ENCODE data around the gene HLCS.

Gene HLCS

DNA sequence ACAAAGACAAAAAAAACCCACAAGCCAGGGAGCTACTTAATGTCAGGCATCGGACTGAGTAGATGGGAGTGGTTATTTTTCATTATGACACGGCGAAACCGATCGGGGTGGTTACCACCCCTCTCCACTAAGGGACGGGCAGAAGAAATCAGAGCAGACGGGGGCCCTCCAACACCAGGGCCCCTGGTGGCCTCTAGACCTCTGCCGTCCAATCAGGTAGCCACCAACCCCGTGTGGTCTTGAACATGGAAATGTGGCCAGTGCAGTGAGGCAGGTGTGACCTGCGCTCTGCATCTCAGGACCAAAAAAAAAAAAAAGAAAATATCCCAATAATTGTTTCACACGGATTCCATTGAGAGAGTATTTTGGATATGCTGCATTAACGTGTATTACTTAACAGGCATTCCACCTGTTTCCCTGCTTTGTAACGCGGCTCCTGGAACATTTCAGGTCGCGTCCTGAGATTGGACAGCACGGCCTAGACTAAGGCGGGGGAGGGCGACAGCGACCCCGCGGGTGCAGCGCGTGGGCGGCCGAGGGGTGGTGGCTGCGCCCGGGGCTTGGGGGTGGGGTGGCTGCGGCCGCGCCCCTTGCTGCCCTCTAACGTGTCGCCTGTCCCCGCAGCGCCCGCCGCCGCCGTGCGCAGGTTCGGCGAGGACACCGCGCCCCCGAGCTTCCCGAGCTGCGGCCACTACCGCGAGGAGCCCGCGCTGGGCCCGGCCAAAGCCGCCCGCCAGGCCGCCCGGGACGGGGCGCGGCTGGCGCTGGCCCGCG, 219.2 kb downstream of the HLCS start:
- DNase-seq (ENCODE audit: low read depth, low spot score) = no peak

DNA sequence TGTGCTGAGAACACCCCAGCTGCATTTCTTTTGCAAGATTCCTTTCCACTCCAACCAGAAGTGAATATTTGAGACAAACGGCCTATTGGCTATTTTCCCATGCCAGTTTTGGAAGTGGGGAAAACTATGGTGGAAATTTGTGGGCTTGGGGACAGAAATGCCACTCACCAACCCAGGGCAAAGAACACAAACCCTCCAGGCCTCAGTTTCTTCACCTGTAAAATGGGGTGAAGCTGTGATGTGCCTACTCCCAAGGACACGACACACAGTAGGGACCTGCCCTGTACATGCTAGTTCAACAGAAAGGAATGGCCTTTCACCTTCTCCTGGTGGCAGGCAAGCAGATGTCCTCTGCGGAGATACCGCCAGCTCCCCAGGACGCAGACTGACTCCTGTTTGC, 221.0 kb downstream of the HLCS start:
- DNase-seq (ENCODE audit: low read depth, low spot score) = no peak

DNA sequence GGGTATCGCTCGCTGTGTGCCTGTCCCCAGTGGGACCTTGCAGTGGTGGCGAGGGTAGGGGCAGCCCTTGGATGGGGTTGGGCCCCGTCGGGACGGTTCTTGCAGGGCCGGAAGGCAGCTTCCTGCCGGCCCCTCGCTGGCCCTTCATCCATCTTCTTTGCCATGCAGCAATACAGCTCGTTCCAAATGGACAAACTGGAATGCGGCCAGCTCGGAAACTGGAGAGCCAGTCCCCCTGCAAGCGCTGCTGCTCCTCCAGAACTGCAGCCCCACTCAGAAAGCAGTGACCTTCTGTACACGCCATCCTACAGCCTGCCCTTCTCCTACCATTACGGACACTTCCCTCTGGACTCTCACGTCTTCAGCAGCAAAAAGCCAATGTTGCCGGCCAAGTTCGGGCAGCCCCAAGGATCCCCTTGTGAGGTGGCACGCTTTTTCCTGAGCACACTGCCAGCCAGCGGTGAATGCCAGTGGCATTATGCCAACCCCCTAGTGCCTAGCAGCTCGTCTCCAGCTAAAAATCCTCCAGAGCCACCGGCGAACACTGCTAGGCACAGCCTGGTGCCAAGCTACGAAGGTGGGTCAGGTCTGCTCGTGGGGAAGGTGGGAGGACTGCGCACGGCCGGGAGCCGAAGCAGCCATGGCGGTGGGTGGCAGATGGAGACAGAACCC, 221.8 kb downstream of the HLCS start:
- no peak for DNase-seq (ENCODE audit: low read depth, low spot score)

DNA sequence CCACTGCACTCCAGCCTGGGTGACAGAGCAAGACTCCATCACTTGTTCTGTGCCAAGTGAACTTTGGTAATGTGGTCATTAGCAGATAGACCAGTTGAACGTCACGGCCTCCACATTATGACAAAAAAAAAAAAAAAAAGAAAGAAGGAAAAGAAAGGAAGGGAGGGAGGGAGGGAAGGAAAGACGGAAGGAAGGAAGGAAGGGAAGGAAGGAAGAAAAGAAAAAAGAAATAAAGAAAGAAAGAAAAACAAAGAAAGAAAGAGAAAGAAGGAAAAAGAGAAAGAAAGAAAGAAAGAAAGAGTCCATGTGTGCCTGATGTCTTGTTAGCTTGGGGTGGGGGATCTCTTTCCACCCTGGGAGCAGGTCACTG, 222.3 kb downstream of the HLCS start:
- DNase-seq (ENCODE audit: low read depth, low spot score) = no peak

DNA sequence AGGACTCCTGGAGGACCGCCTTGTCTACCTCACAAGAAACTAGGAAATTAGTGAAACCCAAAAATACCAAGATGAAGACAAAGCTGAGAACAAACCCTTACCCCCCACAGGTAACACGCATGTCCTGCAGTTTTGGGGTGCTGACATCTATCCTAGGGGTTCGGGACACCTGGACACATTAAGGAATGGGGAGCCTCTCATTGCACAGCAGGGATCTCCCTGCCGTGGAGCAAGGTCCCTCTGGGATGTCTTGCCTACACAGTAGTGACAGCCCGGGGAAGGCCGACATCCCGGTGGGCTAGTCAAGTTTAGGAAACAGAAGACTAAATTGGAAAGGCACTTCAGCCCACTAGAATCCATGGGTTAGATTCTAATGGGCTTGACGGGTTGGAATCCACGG, 223.0 kb downstream of the HLCS start:
- no peak for DNase-seq (ENCODE audit: low read depth, low spot score)

DNA sequence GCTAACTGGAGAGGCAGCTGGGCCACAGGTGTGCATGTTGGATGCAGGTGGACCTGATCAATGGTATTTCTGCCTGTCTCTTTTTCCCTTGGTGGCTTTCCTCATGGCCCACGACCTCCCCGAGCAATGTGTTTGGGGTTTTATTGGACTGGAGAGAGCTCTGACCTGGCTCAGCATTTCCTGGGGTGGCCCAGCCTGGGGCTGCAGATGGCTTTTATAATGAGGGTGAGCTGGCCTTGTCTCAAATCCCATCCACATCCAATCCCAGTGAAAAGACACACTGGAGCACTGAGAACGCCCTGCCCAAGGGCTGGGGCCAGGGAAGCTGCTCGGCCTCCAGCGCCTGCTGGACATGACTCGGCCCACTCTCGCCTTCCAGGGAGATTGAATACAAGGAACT, 223.5 kb downstream of the HLCS start:
- no peak for DNase-seq (ENCODE audit: low read depth, low spot score)

DNA sequence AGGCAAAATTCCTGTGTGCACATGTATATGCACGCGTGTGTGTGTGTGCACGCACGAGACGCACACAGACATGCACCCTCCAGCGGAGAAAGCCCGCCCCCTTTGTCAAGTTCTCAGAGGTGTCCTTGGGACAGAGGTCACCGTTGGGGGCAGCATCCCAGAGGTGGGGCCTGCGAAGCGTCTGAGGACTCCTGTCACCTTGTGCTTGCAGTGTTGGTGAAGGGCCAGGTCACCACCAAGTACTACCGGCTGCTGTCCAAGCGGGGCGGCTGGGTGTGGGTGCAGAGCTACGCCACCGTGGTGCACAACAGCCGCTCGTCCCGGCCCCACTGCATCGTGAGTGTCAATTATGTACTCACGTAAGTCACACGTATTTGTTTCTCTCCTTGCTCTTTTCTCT, 225.0 kb downstream of the HLCS start:
- no peak for DNase-seq (ENCODE audit: low read depth, low spot score)

DNA sequence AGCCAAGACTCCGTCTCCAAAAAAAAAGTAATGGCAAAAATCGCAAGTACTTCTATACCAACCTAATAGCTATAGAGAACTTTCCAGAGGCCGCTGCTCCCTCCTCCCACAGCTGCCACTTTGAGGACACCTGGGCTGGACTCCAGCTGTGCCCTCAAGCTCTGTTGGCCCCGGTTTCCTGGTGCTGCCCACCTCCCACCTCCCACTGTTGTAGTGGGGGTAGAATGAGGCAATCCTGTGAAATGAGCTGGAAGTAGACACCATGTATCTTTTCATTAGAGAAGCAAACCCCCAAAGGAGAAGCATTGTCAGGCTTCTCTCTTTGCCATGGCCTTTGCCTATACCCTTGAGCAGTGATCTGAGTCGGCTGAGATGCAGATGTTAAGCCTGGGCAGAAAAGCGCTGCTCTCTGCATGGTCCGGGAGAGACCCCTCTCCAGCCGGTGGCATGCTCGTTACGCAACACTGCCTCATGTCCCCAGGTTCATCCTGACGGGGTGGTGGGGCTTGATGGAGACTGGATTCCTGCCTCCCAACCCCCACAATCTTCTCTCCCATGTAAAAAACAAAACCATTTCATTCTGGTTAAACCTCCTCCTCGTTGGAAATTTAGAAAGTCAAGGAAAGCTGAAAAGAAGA, 227.9 kb downstream of the HLCS start:
- DNase-seq (ENCODE audit: low read depth, low spot score) = no peak

DNA sequence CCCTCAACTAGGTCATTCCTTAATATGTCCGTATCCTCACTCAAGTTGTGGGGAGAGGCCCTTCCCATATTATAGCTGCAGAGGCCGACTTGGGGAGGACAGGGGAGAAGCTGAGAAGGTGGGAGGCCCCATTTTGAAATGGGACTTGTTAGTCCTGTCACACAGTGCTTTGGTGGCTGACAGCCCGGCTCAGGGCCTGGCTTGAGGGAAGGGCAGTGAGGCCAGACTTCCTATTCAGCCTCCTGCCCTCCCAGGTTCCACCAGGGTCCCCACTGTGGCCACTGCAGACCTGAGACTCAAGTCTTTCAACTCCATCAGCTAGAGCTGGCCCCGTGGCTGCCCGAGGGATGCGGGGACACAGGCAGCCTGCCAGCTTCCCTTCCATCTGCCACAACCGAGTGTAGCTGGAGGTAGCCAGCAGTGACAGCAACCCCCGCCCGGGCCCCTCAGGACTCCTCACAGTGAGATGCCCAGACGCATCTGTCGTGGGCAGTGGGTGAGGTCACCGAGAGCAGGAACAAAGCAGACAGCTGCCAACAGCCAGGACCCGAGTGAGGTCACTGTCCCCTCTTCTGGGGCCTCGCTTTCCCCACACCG, 230.6 kb downstream of the HLCS start:
- no peak for DNase-seq (ENCODE audit: low read depth, low spot score)

DNA sequence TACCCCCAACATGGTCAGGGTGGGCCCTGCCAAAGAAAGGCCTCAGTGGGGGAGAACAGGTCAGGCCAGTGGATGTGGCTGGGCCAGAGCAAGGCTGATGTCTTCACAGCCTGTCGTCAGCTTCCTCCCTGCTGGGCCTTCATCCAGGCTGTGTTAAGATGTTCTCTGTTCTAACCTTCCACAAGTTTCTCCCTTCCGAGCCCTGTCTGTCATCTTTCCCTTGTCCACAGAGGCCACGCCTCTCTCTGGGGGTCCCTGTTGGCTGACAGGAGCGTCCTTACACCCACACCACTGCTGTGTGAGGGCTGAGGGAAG, 231.3 kb downstream of the HLCS start:
- DNase-seq (ENCODE audit: low read depth, low spot score) = no peak

DNA sequence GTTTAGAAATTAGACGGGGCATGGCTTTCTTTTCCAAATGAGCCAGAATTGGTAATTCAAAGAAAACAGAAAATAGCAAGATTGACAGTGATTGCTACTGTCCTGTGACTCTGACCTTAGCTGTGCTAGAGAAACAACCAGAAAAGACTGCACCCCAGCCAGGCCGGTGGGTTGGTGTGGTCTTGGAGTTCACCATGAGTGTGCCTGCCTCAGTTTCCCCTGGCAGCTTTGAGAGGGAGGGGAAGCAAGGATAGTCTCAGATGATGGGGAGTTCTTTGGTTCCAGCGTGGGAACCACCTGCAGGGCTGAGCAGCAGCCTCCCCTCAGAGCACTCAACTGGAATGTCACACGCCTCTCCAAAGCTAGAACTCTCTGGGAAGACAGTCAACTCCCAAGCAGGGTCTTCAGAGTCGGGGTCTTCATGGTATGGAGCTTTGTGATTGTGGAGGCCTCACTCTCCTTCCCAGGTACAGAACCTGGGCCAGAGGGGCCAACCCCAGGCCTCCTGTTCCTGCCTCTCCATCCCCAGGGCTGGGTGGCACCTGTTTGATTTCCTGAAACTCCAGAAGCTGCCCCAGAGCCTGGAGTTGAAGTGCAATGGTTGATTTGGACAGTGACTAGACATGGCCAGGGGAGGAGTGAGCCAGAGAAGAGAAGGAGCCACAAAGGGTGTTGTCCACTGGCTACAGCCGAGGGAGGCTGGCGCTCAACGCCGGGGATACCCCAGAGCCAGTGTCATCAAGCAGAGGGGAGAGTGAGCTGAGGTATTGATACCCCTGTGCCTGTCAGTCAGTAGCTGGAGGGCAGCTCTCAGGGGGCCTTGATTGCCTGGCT, 231.9 kb downstream of the HLCS start:
- DNase-seq (ENCODE audit: low read depth, low spot score) = no peak

DNA sequence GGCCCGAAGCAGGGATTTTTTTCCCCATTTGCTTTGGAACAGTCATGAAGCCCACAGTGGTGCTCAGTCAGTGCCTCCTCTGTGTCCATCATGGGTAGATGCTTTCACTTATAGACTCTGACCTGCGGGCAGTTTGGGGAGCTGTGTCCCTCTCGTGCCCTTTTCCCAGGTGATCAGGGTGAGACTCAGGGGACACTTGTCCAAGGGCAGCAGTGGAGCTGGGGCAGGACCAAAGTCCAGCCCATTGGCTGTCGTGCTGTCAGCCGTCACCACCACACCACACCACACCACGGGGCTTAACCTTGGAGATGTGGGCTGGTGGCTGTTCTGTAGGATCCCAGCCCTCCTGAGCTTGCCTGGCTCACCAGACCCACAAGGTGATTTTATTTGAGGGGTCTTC, 232.6 kb downstream of the HLCS start:
- DNase-seq (ENCODE audit: low read depth, low spot score) = no peak

DNA sequence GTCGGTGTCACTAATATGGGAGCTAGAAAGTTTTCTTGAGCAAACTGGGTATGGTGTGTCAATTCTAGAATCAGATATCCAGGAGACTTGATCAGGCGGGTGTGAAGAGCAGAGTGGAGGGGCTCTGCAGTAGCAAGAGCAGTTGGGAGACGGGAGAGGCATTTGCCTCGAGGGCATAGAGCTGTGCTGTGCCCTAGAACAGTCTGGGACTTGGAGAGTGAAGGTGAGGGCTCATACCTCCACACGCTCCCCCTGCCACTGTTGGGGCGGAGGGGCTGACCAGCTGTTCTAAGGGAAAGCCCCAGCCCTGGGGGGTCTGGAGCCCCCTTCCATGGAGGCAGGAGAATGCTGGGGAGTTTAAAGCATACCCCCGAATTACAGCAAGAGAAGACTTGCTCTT, 233.7 kb downstream of the HLCS start:
- DNase-seq (ENCODE audit: low read depth, low spot score) = no peak

DNA sequence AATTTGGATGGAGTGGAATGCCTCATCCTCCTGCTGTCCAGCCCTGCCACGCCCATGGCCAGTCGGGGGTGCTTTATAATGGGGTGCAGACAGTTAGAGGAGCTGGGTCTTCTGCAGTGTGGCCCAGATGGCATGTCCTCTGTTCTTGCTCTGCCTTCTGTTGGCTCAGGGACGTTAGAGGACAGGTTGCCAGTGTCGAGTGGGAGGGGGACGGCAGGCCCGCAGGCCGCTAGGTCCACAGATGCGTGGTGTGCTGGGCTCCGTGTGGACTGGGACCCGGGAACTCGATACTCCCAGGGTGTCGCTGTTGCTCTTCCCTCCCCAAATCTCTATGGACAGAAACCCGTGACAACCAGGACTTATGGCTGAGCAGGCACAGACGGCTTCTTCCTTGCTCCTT, 234.3 kb downstream of the HLCS start:
- no peak for DNase-seq (ENCODE audit: low read depth, low spot score)

DNA sequence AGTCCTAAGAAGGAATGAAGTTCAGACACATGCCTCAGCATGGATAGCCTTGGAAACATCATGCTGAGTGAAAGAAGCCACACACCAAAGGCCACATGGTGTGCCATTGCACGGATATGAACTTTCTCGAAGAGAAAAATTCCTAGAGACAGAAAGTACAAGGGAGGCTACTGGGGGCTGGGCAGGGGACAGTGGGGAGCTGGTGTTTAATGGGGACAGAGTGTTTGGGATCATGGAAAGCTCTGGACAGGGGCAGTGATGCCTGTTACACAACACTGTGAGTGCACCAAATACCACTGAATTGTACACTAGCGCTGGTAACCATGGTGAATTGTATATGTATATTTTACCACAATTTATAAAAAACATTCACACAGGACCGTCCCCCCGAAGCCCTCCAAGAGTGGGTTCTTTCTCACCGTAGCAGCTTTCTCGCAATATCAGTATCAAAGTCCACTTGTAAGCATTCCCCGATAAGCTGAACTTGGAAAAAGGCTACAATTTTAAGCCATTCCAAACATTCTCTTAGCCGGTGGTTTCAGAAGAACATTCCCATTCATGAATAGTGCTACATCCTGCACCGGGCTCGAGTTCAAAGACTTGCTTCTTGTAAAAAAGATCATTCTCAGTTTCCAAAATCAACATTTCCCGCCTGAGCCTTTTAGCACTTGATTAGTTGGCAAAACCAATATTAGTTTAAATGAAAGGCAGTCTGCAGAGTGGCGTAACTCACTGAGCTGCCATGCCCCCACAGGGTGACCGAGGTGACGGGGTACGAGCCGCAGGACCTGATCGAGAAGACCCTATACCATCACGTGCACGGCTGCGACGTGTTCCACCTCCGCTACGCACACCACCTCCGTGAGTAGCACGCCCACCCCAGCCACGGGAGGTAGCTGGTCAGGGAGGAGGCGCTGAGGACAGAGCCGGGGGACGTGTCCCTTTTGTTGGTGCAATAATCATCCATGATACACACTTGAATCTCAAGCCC, 235.9 kb downstream of the HLCS start:
- no peak for DNase-seq (ENCODE audit: low read depth, low spot score)

DNA sequence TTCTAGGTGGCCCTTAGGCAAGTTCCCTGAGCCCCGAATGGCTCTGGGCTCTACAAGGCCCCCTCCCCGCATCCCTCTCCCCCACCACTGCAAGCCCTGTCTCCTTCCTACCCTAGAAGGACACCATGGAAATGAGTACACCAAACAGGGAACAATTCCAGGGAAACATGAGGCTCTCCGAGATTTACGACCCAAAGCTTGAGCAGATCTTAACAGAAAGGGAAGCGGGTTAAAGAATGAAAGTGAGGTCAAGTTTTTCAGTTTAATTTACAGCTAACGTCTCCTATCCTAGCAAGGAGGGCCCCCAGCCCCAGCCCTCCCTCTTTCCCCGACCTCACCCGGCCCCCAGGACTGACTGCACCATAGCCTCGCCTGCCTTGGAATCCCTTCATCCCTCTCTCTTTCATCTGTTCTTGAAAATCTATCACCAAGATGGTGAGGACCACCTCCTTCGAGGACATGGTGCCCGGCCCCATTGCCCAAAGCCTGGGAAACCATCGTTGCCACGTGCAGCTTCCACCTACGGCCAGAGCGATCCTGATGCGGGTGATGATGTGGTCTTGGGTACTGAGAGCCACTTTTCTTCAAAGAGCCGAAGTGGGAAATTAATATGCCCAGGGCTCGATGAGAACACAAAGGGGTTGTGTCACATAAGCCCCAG, 237.0 kb downstream of the HLCS start:
- no peak for DNase-seq (ENCODE audit: low read depth, low spot score)

DNA sequence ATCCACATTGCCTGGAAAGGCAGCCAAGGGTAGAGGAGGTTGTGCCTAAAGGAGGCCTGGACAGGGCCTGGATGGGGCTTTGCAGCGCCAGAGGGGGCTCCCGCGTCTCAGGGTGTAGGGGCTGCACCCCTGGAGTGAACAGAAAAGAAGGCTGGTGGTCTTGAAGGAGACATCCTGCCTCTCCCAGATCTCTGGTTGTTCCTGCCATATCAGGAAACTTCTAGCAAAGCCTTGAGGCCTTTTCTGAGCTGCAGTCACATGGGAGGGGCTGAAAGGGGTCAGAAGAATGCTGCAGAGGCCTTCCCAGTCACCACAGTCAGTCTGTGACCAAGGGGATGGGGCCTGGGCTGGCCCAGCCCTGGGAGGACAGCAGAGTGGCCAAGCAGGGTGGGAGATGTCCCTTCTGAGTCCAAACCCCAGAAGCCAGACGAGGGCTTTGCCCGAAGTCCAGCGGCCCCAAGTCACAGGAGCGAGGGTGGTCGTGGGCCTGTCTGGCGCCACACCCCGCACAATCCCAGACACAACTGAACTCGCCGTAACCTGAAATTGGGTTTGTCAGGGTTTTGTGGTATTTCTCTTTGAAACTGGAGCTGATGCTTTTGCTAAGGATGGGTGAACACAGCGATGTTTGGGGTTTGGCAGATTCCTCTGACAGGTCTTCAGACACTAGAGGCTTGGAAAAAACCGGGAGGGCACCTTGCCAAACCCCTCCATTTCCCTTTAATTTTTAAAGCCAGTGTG, 237.9 kb downstream of the HLCS start:
- DNase-seq (ENCODE audit: low read depth, low spot score) = no peak

DNA sequence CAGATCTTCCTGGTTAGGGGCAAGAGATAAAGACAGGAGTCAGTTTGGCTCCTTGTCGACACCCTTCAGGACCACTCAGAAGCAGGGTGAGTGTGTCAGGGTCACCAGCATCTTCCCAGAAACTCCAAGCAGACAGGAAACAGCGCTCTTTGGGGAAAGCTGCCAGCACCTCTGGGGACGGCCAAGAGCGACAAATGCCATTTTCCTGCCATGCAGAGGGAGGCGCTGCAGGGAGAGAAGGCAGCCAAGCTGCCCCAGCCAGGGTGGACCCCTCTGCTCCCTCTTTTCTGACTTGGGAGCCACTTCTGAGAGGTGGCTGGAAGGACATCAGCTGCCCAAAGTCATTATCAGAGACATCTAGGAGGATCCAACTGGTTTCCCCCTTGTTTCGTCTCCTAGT, 238.6 kb downstream of the HLCS start:
- DNase-seq (ENCODE audit: low read depth, low spot score) = no peak

DNA sequence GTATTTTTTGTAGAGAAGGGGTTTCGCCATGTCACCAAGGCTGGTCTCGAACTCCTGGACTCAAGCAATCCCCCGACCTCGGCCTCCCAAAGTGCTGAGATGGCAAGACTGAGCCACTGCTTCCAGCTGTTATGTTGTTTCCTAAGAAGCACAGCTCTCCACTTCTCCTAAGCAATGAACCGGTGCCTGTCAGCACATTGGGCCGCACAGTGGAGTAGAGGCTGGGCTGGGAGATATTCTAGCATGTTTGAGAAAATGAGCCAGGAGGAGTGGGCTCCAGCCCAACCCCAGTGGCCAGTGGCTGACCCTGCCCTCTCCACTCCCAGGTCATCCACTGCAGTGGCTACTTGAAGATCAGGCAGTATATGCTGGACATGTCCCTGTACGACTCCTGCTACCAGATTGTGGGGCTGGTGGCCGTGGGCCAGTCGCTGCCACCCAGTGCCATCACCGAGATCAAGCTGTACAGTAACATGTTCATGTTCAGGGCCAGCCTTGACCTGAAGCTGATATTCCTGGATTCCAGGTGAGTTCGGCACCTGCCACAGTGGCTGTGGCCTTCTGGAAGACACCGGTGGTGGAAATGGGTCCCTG, 240.6 kb downstream of the HLCS start:
- DNase-seq (ENCODE audit: low read depth, low spot score) = no peak
